BE2C (cell line): ENCODE measurements around the gene BAIAP2L2.
"Not testable (repeated sequence)": the region's sequence is repeated elsewhere in the genome, so short reads cannot be mapped to it uniquely, and the experiment has no call there.

Source experiments
- DNase-seq: peaks from one replicate; pipeline ENCODE4 v3.0.0-alpha.2; 2020
- H3K27me3 ChIP-seq: fragments of 250-450 bp; sonication (Bioruptor Pico); 2 replicates; pipeline ENCODE4 v1.5.1; 2020; ENCODE audit warnings: mild to moderate bottlenecking
- H3K36me3 ChIP-seq: fragments of 250-450 bp; sonication (Bioruptor Pico); 2 replicates; pipeline ENCODE4 v1.5.1; 2020; ENCODE audit warnings: mild to moderate bottlenecking
- H3K4me1 ChIP-seq: fragments of 250-450 bp; sonication (Bioruptor Pico); 2 replicates; pipeline ENCODE4 v1.5.1; 2020
- H3K4me3 ChIP-seq: 2 replicates; pipeline ENCODE4 v1.5.1; 2011; ENCODE audit warnings: low read depth, low read length
- H3K9me3 ChIP-seq: fragments of 250-450 bp; sonication (Bioruptor Pico); 2 replicates; pipeline ENCODE4 v1.5.1; 2020
- TF ChIP-seq, protein P1 (sequence below): IDR thresholded peaks from 2 replicates; pipeline ENCODE4 v1.5.1; 2012; ENCODE audit warnings: mild to moderate bottlenecking, low read depth, low read length

The BAIAP2L2 gene

GRCh38 chr22:38080850-38081635 is 29.4 kb downstream of the BAIAP2L2 start:
- Histone ChIP-seq H3K27me3 (peaks cover 14% of the 10 kb centered on the region), H3K36me3 (no peaks in the 10 kb centered on the region), H3K4me3 (peak overlapping the region; percentile 34), H3K4me1 (no peaks in the 10 kb centered on the region), H3K9me3 (no peaks in the 10 kb centered on the region)
- TF ChIP-seq, protein P1, sequence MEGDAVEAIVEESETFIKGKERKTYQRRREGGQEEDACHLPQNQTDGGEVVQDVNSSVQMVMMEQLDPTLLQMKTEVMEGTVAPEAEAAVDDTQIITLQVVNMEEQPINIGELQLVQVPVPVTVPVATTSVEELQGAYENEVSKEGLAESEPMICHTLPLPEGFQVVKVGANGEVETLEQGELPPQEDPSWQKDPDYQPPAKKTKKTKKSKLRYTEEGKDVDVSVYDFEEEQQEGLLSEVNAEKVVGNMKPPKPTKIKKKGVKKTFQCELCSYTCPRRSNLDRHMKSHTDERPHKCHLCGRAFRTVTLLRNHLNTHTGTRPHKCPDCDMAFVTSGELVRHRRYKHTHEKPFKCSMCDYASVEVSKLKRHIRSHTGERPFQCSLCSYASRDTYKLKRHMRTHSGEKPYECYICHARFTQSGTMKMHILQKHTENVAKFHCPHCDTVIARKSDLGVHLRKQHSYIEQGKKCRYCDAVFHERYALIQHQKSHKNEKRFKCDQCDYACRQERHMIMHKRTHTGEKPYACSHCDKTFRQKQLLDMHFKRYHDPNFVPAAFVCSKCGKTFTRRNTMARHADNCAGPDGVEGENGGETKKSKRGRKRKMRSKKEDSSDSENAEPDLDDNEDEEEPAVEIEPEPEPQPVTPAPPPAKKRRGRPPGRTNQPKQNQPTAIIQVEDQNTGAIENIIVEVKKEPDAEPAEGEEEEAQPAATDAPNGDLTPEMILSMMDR, result no peak
- peak; percentile 64 for DNase-seq

DNA sequence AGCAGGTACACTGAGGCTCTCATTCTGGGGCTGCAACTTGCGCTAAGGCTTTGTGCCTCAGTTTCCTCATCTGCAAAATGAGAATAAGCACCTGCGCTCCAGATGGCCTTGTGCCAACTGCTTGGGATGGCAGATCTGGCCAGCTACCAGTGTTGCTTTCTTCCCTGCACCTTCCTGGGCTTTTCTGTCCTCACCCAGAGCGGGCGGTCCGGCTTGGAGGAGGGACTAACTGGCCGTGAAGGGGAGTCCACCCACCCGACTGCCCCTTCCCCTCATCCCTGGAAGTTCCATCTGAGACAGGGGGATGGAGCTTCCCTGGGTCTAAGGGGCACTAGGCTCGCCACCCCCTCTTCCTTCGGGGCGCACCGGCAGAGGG is 30.0 kb downstream of the BAIAP2L2 start:
- no peak for DNase-seq
- Histone ChIP-seq H3K9me3 (no peaks in the 10 kb centered on the region), H3K4me1 (no peaks in the 10 kb centered on the region), H3K36me3 (no peaks in the 10 kb centered on the region), H3K27me3 (peaks cover 14% of the 10 kb centered on the region), H3K4me3 (no peak overlapping the region)
- TF ChIP-seq, protein P1, result no peak

DNA sequence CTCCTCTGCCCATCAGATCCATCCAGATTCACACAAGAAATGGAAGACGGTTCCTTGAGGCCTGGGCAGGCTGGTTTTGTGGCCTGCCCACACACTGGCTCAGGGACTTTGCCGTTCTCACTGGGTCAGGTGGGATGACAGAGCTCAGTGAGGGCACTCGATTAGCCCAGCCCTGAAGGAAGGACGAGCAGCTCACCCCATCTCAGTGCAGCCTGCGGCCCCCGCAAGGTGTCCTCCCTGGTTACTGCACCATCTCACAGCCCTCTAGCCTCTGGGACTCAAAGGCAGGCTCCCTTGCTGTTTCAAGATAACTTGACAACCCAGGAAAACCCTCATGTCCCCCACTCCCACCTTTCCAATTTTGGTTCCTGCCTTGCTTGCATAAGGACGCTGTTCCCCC is 30.7 kb downstream of the BAIAP2L2 start:
- Histone ChIP-seq H3K27me3 (peaks cover 14% of the 10 kb centered on the region), H3K4me3 (no peak overlapping the region), H3K36me3 (no peaks in the 10 kb centered on the region), H3K9me3 (no peaks in the 10 kb centered on the region), H3K4me1 (no peaks in the 10 kb centered on the region)
- TF ChIP-seq, protein P1, result no peak
- no peak for DNase-seq

DNA sequence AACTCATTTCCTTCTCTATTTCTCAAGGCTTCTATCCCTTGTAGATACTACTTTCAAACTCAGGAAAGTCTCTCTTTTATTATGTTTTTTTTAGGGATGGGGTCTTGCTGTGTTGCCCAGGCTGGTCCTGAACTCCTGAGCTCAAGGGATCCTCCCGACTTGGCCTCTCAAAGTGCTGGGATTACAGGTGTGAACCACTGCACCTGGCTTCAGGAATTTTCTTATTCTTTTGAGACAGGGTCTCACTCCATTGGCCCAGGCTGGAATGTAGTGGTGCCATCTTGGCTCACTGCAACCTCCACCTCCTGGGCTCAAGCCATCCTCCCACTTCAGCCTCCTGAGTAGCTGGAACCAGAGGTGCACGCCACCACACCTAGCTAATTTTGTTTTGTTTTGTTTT is 31.3 kb downstream of the BAIAP2L2 start:
- not testable (repeated sequence) for H3K9me3 ChIP-seq, H3K4me1 ChIP-seq, H3K4me3 ChIP-seq, DNase-seq, H3K36me3 ChIP-seq
- peaks cover 14% of the 10 kb centered on the region for H3K27me3 ChIP-seq

- TF ChIP-seq, protein P1, result no peak
- DNase-seq, result no peak
These were observed 32.2 kb downstream of the BAIAP2L2 start for GRCh38 chr22:38078046-38078840.

GRCh38 chr22:38077595-38077994 is 32.9 kb downstream of the BAIAP2L2 start:
- no peak for DNase-seq
- Histone ChIP-seq H3K27me3 (peaks cover 14% of the 10 kb centered on the region), H3K4me3 (no peak overlapping the region), H3K9me3 (no peaks in the 10 kb centered on the region), H3K4me1 (no peaks in the 10 kb centered on the region), H3K36me3 (no peaks in the 10 kb centered on the region; the same call in 1 of the 2 replicates)
- TF ChIP-seq, protein P1, result no peak

More at GRCh38 chr22:38078046-38078840, 32.2 kb downstream of the BAIAP2L2 start:
- H3K9me3 ChIP-seq, result no peaks in the 10 kb centered on the region
- H3K4me3 ChIP-seq, result no peak overlapping the region
- peaks cover 14% of the 10 kb centered on the region for H3K27me3 ChIP-seq
- H3K4me1 ChIP-seq, result no peaks in the 10 kb centered on the region
- H3K36me3 ChIP-seq, result no peaks in the 10 kb centered on the region
